ENCODE measurements around the gene TP53TG5.
A peak's percentile ranks its signal among the peaks of the same experiment; 100 is the strongest.

TP53TG5 gene

DNA sequence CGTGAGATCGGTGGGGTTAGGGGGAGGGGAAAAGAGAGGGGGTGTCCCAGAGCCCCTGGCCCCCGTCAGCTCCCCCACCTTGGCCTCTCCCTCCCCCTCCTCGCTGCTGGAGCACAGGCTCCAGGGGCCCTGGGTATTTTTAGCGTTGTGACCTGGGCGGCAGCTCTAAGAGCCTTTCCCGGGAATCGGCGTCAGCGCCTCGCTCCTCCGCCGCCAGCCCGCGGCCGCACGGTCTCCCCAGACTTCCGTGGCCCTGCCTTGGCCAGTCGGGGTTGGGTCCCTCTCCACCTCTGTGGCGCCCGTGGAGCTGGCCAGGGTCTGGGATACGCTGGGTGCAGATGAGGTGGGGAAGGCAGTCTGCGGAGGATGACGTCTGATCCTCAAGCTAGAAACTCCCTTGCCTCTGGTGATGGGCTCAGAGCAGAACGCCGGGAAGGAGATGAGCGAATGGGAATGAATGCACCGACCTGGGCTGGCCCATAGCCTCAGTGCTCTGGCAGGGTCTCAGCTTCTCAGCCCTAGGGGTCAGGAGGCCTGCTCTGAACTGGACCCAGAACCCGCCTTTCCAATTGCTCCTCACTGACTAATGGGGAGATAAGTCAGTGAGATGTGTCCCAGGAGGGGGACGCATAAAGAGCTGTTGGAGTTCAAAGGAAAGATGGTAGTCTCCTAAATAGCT is 29.1 kb upstream of the TP53TG5 start:
- POLR2A ChIA-PET = interaction anchor here (1.9 to 2.1 kb wide), 2 partner anchors 44 to 59 kb away, joined by 6 to 9 read pairs; partner anchors contain the start of genes SDC4 and SYS1
- peak overlapping the region; percentile 66 for H3K4me3 ChIP-seq (ENCODE audit: low read depth, low read length)
- CTCF ChIA-PET = interaction anchor here (0.6 to 4.0 kb wide), 11 partner anchors 9 to 497 kb away, joined by 3 to 21 read pairs (median 4); partner anchors contain the start of genes PIGT and SYS1
- no peak for DNase-seq (ENCODE audit: low read depth, low spot score)
- TF ChIP-seq, protein P1, sequence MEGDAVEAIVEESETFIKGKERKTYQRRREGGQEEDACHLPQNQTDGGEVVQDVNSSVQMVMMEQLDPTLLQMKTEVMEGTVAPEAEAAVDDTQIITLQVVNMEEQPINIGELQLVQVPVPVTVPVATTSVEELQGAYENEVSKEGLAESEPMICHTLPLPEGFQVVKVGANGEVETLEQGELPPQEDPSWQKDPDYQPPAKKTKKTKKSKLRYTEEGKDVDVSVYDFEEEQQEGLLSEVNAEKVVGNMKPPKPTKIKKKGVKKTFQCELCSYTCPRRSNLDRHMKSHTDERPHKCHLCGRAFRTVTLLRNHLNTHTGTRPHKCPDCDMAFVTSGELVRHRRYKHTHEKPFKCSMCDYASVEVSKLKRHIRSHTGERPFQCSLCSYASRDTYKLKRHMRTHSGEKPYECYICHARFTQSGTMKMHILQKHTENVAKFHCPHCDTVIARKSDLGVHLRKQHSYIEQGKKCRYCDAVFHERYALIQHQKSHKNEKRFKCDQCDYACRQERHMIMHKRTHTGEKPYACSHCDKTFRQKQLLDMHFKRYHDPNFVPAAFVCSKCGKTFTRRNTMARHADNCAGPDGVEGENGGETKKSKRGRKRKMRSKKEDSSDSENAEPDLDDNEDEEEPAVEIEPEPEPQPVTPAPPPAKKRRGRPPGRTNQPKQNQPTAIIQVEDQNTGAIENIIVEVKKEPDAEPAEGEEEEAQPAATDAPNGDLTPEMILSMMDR (IDR thresholded peaks at IDR 0.05; ENCODE audit: insufficient read depth, low read length, missing control alignments) = no peak

DNA sequence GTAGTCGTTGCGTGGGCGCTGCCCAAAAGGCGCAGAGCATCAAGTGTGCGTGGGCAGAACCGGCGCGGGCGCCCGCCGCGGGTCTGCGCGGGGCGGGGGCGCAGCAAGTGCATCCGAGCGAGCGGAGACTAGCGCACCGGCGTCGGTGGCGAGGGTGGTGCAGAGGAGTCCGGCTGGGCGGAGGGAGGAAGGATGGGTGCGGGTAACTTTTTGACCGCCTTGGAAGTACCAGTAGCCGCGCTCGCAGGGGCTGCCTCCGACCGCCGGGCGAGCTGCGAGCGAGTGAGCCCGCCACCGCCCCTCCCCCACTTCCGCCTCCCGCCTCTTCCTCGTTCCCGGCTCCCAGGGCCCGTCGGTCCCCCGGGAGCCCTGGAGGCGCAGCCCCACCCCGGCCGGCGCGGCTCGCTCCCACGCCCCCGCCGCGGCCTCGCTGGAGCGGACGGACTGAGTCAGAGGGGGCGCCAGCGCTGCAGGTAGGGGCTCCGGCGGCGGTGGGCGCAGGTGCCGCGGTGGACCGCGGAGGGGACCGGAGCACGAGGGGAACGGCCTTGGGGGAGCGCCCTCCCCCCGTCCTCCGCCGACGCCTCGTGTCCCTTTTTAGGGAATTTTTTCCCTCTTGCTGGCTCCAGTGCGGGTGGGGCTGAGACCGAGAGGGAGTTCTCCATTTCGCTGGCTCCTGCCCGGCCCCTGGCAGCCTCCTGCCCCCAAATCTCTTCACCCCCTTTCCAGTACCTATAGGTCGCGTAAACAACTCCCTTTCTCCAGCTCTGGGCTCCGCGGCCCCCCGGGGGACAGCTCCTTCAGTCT is 28.3 kb upstream of the TP53TG5 start:
- ChIA-PET CTCF (interaction anchor here (0.6 to 4.0 kb wide), 9 partner anchors 10 to 498 kb away, joined by 3 to 21 read pairs (median 4); partner anchors contain the start of genes PIGT and SYS1), POLR2A (interaction anchor here (1.9 to 2.1 kb wide), 2 partner anchors 43 to 59 kb away, joined by 6 to 9 read pairs; partner anchors contain the start of genes SDC4 and SYS1)
- DNase-seq (ENCODE audit: low read depth, low spot score) = no peak
- peak overlapping the region; percentile 66 for H3K4me3 ChIP-seq (ENCODE audit: low read depth, low read length)
- TF ChIP-seq, protein P1 (IDR thresholded peaks at IDR 0.05; ENCODE audit: insufficient read depth, low read length, missing control alignments) = no peak

DNA sequence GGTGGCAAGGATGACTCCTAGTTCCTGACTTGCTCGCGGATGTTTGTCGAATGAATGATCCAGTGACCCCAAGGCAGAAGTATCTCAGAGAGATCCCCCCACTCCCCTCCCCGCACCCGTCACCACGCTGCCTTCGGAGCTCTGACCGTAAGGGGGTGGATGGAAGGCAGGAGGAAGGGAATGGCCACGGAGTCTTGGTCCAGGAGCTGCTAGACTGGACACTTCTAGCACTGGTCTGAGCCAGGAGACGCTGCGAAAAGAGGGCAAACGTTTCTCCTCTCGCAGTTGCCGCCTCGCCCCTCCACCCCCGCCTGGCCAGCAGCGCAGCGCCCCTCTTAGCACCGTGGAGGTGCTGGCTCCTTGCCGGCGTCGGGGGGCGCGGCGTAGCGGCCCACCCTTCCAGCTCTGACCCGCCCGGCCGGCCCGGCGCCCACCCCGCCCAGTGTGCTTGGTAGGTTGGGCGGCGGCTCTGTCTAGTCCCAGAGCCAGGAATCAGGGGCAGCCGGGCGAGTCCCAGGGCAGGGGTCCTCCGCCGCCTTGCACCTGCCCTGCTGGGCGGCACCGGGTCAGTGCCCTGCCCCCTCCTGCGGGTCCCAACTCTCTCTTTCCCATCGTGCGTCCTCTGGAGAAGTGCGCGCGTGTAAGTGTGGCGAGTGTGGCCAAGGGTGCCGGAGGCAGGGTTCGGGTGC is 27.6 kb upstream of the TP53TG5 start:
- TF ChIP-seq, protein P1 (IDR thresholded peaks at IDR 0.05; ENCODE audit: insufficient read depth, low read length, missing control alignments) = no peak
- DNase-seq (ENCODE audit: low read depth, low spot score) = no peak
- ChIA-PET POLR2A (interaction anchor here (1.9 kb wide), 1 partner anchor 58 kb away, joined by 9 read pairs; the partner anchor contains the start of gene SDC4), CTCF (no interaction called here)
- H3K4me3 ChIP-seq (ENCODE audit: low read depth, low read length) = peak overlapping the region; percentile 66

DNA sequence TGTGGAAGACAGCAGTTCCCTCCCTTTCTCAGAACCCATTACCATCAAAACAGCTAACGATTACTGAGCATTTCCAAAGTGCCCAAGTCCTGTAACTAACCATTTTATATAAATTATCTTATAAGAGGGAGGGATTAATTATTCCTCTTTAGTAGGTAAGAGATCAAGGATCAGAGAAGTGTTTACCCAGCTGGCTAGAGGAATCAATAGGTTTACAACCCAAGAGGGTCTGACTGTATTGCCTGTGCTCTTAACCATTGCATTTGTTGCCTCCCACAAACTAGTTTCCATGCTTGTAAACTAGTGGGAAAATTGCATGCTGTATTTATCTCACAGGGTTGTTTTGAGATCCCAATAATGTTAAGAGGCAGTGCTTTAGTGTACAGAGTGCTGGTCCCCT is 26.3 kb upstream of the TP53TG5 start:
- ChIA-PET CTCF (interaction anchor here (0.8 to 1.8 kb wide), 4 partner anchors 31 to 46 kb away, joined by 3 to 6 read pairs (median 4); partner anchors contain the start of gene SYS1), POLR2A (interaction anchor here (0.7 kb wide), 1 partner anchor 29 kb away, joined by 3 read pairs; no protein-coding TSS in a partner anchor)
- TF ChIP-seq, protein P1 (IDR thresholded peaks at IDR 0.05; ENCODE audit: insufficient read depth, low read length, missing control alignments) = no peak
- no peak for DNase-seq (ENCODE audit: low read depth, low spot score)
- no peak overlapping the region for H3K4me3 ChIP-seq (ENCODE audit: low read depth, low read length)

DNA sequence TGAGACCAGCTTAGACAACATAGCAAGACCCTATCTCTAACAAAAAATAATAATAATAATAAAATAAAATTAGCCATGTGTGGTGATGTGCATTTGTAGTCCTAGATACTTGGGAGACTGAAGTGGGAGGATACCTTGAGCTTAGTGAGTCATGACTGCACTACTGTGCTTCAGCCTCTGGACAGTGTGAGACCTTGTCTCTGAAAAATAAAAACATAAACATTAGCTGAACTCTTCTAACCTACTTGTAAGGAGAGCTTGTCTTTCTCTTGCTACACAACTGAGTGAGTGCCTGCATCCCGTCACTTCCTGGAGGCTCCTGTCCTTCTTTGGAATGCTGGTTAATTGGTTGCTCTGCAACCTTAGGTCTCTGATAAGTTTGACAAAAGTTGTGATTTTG is 24.8 kb upstream of the TP53TG5 start:
- ChIA-PET CTCF (interaction anchor here (0.6 to 1.8 kb wide), 4 partner anchors 10 to 47 kb away, joined by 3 to 11 read pairs (median 6); no protein-coding TSS in a partner anchor), POLR2A (no interaction called here)
- DNase-seq (ENCODE audit: low read depth, low spot score) = no peak
- TF ChIP-seq, protein P1 (IDR thresholded peaks at IDR 0.05; ENCODE audit: insufficient read depth, low read length, missing control alignments) = no peak
- H3K4me3 ChIP-seq (ENCODE audit: low read depth, low read length) = no peak overlapping the region

All from AG04449 (cell line).